Measurements from ENCODE around the gene SNTG2. TPM values are rescaled to one million over a fixed set of nuclear protein-coding genes. Genes with fewer than 3 reads are reported as not detected.

The SNTG2 gene
- total and polyA plus RNA-seq, 10 of the 15 experiments (the other 5 are each of a cell fraction or from before 2014, with no cell fraction given): not detected

DNA sequence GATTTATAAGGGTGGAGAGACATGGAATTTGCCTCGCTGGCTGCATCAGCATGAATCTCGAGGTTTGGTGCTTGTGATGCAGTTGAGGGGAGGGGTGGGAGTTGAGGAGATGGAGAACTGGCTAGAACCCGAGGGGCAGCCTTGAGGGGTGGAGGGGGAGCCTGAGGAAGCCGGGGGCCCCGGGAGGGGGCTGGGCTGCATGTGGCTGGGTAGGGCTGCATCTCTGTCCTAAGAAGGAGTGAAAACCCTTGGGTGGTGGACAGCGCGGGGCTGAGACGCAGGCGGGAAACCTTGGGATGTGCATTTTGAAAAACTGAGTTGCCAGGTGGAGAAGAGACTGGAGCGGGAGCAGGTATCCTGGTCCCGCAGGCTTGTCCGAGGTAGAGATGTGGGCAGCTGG is 64.2 kb downstream of the SNTG2 start:
- H4K20me1 ChIP-seq (ENCODE audit: control insufficient read depth, insufficient read depth): no peaks in the 10 kb centered on the region
- WGBS (ENCODE audit: insufficient coverage, insufficient replicate concordance, low lambda C conversion rate, missing lambda C conversion rate): 67% methylated on average over 9 of the region's 12 CpGs
- FAIRE-seq (no peak), ATAC-seq (no peak), DNase-seq (ENCODE audit: low read depth, low spot score) (no peak)
- H2AFZ ChIP-seq (ENCODE audit: control insufficient read depth, low read depth, low read length): no peak overlapping the region
- H3K4me3 ChIP-seq: no peak overlapping the region
- BruUV-seq (replicated peaks): no TSS peak
- ChIA-PET SMC1A (ENCODE audit: uncharacterized antibody, unreplicated experiment) (no interaction called here), POLR2A (no interaction called here), CTCF (no interaction called here), RAD21 (ENCODE audit: unreplicated experiment) (no interaction called here)
- TF ChIP-seq BHLHE40 (IDR thresholded peaks at IDR 0.05; ENCODE audit: borderline replicate concordance in 1 of 2, low read depth in 2 of 2, low read length in 1 of 2) (no peak), TARDBP (IDR thresholded peaks at IDR 0.05; ENCODE audit: borderline replicate concordance) (no peak)
- in situ Hi-C loops (cut with MboI) (no loop called here), intact Hi-C loops (cut with micrococcal nuclease; ENCODE audit: unreplicated experiment) (no loop called here)
- H3K79me2 ChIP-seq (ENCODE audit: control insufficient read depth, insufficient read depth, low read length): no peaks in the 10 kb centered on the region
- H3K9me3 ChIP-seq (replicated peaks; ENCODE audit: control insufficient read depth, insufficient read depth, low read length): no peaks in the 10 kb centered on the region
- H3K27me3 ChIP-seq (replicated peaks in 1 of 2; ENCODE audit: control insufficient read depth in 2 of 2, insufficient read depth in 2 of 2, low read length in 1 of 2): no peaks in the 10 kb centered on the region
- H3K36me3 ChIP-seq (ENCODE audit: control insufficient read depth in 2 of 2, insufficient read depth in 2 of 2, low read length in 1 of 2): no peaks in the 10 kb centered on the region
- no peak overlapping the region for H3K27ac ChIP-seq (ENCODE audit: control insufficient read depth, insufficient read depth)
- H3K9ac ChIP-seq (ENCODE audit: control insufficient read depth, insufficient read depth, low read length): no peak overlapping the region
- no peaks in the 10 kb centered on the region for H3K4me1 ChIP-seq (ENCODE audit: control insufficient read depth, insufficient read depth, low read length)
- no peak overlapping the region for H3K4me2 ChIP-seq (ENCODE audit: control insufficient read depth, insufficient read depth)

DNA sequence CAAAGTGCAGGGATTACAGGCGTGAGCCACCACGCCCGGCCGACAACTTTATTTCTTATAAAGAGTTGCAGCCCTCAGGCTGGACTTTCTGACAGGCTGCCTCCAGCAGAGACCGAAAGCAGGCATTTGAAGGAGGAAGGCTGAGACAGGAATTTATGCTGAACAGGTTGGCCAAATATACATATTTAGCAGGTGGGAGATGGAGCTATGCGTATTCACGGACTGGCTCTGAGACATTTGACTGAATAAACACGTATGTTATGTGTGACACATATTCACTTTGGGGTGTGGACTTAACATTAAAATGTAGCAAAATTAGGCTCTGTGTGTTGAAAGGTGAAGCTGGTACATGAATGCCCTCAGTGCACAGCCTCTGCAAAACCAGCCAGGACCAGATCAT is 65.9 kb downstream of the SNTG2 start:
- DNase-seq (ENCODE audit: low read depth, low spot score): no peak
- no peak overlapping the region for H3K4me2 ChIP-seq (ENCODE audit: control insufficient read depth, insufficient read depth)
- H3K9ac ChIP-seq (ENCODE audit: control insufficient read depth, insufficient read depth, low read length): no peak overlapping the region
- no TSS peak for BruUV-seq (replicated peaks)
- CTCF ChIA-PET: no interaction called here
- no peak overlapping the region for H3K27ac ChIP-seq (ENCODE audit: control insufficient read depth, insufficient read depth)
- intact Hi-C loops (cut with micrococcal nuclease; ENCODE audit: unreplicated experiment) (no loop called here), in situ Hi-C loops (cut with MboI) (no loop called here)
- SMC1A ChIA-PET (ENCODE audit: uncharacterized antibody, unreplicated experiment): no interaction called here
- RAD21 ChIA-PET (ENCODE audit: unreplicated experiment): no interaction called here
- POLR2A ChIA-PET: no interaction called here
- no peaks in the 10 kb centered on the region for H3K27me3 ChIP-seq (replicated peaks in 1 of 2; ENCODE audit: control insufficient read depth in 2 of 2, insufficient read depth in 2 of 2, low read length in 1 of 2)
- no peak for ATAC-seq
- no peaks in the 10 kb centered on the region for H4K20me1 ChIP-seq (ENCODE audit: control insufficient read depth, insufficient read depth)
- no peaks in the 10 kb centered on the region for H3K79me2 ChIP-seq (ENCODE audit: control insufficient read depth, insufficient read depth, low read length)
- H3K4me3 ChIP-seq: no peak overlapping the region
- H3K9me3 ChIP-seq (replicated peaks; ENCODE audit: control insufficient read depth, insufficient read depth, low read length): no peaks in the 10 kb centered on the region
- H2AFZ ChIP-seq (ENCODE audit: control insufficient read depth, low read depth, low read length): no peak overlapping the region
- H3K36me3 ChIP-seq (ENCODE audit: control insufficient read depth in 2 of 2, insufficient read depth in 2 of 2, low read length in 1 of 2): no peaks in the 10 kb centered on the region
- H3K4me1 ChIP-seq (ENCODE audit: control insufficient read depth, insufficient read depth, low read length): no peaks in the 10 kb centered on the region
- WGBS (ENCODE audit: insufficient coverage, insufficient replicate concordance, low lambda C conversion rate, missing lambda C conversion rate): 51% methylated on average over 8 of the region's 8 CpGs
- TF ChIP-seq SREBF1 (IDR thresholded peaks at IDR 0.05; ENCODE audit: low read length): no peak
- FAIRE-seq: no peak
